ENCODE results near the gene C1orf122. TPM values are rescaled to one million over a fixed set of nuclear protein-coding genes. Genes with fewer than 3 reads are reported as not detected.

Gene C1orf122
- total RNA-seq, 2 donors from 2014 or later, result 57.3 to 60.8 TPM

DNA sequence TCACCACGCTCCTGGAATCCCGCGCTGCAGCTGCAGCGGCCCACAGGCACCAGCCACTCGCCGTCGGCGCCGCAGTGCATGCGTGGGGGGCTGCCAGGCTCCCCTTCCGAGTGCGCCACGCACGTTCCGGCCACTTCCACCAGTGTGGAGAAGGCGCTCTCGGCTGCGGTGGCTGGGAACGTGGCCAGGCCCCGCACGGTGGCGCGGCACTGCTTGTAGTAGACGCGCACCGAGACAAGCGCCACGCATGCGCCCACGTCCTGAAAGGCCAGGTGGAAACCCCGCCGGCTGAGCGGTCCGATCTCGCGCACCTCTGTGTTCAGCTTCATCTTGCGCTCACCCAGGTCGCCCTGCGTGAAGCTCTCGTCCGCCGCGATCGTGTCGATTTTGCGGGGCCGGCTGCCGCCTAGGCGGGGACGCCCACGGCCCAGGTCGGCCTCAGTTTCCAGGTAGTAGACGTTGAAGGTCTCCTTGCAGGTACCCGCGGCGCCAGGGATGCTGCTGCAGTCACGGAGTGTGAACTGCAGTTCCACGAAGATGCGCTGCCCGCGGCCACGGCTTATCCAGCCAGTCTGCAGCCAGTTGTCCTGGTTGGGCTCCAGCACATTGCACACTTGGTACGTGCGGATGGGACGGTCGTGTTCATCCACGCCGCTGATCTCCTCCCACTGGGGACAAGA, 46.0 kb upstream of the C1orf122 start:
- Histone ChIP-seq H3K9me3 (ENCODE audit: control insufficient read depth, low read length) (no peaks in the 10 kb centered on the region), H3K27me3 (ENCODE audit: control insufficient read depth, insufficient read depth, low read length, poor library complexity, severe bottlenecking) (peaks cover 100% of the 10 kb centered on the region), H3K27ac (ENCODE audit: low read depth, low read length) (no peak overlapping the region), H3K4me1 (ENCODE audit: control insufficient read depth, insufficient read depth, low read length) (no peaks in the 10 kb centered on the region), H3K36me3 (ENCODE audit: control insufficient read depth, insufficient read depth, low read length) (no peaks in the 10 kb centered on the region), H3K4me3 (ENCODE audit: low read length) (no peak overlapping the region), H3K9ac (ENCODE audit: extremely low read depth, low read length, poor library complexity, severe bottlenecking) (no peak overlapping the region)
- H3K4me3 Mint-ChIP-seq, result no peak overlapping the region
- H3K27ac Mint-ChIP-seq, result no peak overlapping the region
- no peaks in the 10 kb centered on the region for H3K36me3 Mint-ChIP-seq (ENCODE audit: low read depth)
- TF ChIP-seq, protein P1, sequence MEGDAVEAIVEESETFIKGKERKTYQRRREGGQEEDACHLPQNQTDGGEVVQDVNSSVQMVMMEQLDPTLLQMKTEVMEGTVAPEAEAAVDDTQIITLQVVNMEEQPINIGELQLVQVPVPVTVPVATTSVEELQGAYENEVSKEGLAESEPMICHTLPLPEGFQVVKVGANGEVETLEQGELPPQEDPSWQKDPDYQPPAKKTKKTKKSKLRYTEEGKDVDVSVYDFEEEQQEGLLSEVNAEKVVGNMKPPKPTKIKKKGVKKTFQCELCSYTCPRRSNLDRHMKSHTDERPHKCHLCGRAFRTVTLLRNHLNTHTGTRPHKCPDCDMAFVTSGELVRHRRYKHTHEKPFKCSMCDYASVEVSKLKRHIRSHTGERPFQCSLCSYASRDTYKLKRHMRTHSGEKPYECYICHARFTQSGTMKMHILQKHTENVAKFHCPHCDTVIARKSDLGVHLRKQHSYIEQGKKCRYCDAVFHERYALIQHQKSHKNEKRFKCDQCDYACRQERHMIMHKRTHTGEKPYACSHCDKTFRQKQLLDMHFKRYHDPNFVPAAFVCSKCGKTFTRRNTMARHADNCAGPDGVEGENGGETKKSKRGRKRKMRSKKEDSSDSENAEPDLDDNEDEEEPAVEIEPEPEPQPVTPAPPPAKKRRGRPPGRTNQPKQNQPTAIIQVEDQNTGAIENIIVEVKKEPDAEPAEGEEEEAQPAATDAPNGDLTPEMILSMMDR (conservative IDR thresholded peaks at IDR 0.05), result no peak
- H3K27me3 Mint-ChIP-seq (ENCODE audit: insufficient read depth), result peaks cover 51% of the 10 kb centered on the region
- DNase-seq, result no peak
- H3K4me1 Mint-ChIP-seq, result no peaks in the 10 kb centered on the region
- H3K9me3 Mint-ChIP-seq, result no peaks in the 10 kb centered on the region
- 81 to 85% methylated on average over 63 to 68 of the region's 68 CpGs for WGBS, 2 experiments (ENCODE audit: insufficient coverage in 1 of 2, insufficient read length in 1 of 2)

DNA sequence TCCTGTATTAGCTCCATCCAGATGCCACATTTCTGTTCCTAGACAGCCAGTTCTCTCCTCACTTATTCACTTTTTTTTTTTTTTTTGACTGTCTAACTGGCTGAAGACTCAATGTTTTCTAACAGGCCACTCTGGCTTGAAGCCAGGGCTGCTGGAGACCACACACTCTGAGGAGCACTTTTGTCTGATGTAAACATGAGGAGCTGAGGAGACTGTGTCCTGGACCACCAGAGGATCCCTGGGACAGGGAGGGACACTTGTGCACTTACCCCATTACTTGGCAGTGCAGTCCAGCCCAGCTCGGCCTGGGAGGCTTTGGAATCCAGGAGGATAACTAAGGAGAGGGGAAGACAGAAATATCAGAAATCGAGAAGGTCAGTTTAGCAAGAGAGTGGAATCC, 45.1 kb upstream of the C1orf122 start:
- H3K27ac Mint-ChIP-seq, result no peak overlapping the region
- H3K4me3 Mint-ChIP-seq, result no peak overlapping the region
- Histone ChIP-seq H3K4me3 (ENCODE audit: low read length) (no peak overlapping the region), H3K27ac (ENCODE audit: low read depth, low read length) (no peak overlapping the region), H3K4me1 (ENCODE audit: control insufficient read depth, insufficient read depth, low read length) (no peaks in the 10 kb centered on the region), H3K9ac (ENCODE audit: extremely low read depth, low read length, poor library complexity, severe bottlenecking) (no peak overlapping the region), H3K9me3 (ENCODE audit: control insufficient read depth, low read length) (no peaks in the 10 kb centered on the region), H3K27me3 (ENCODE audit: control insufficient read depth, insufficient read depth, low read length, poor library complexity, severe bottlenecking) (peaks cover 100% of the 10 kb centered on the region), H3K36me3 (ENCODE audit: control insufficient read depth, insufficient read depth, low read length) (no peaks in the 10 kb centered on the region)
- no peaks in the 10 kb centered on the region for H3K36me3 Mint-ChIP-seq (ENCODE audit: low read depth)
- 71 to 76% methylated on average over 1 to 2 of the region's 2 CpGs for WGBS, 2 experiments (ENCODE audit: insufficient coverage in 1 of 2, insufficient read length in 1 of 2)
- TF ChIP-seq, protein P1 (conservative IDR thresholded peaks at IDR 0.05), result no peak
- DNase-seq, result no peak
- H3K27me3 Mint-ChIP-seq (ENCODE audit: insufficient read depth), result peaks cover 61% of the 10 kb centered on the region
- no peaks in the 10 kb centered on the region for H3K9me3 Mint-ChIP-seq
- no peaks in the 10 kb centered on the region for H3K4me1 Mint-ChIP-seq

DNA sequence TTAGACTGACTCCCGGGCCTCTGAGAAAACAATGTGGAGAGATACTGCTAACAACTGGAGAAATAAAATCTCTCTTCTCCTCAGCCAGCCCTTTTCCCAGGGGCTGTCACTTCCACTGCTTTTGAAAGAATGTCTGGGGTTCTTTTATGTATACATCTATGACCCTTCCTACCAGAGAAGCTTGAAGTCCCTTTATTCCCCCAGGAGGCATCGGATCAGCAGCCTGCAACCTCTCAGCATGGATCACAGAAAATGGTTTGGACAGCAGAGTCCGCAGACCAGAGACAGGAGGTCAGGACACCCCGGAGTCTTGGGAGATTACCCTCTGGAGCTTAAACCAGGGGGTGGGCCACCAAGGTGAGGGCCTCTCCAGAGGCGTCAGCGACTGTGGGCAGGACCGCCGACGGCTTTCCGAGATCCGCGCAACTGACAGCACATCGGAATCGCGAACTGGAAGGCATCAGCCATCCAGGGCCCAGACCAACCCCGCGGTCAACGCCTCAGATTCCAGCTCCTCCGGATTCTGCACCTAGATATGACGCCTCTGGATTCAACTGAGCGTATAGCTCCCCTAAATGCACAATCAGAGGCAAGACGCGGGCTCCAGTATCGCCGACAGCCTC, 43.7 kb upstream of the C1orf122 start:
- Histone ChIP-seq H3K9me3 (ENCODE audit: control insufficient read depth, low read length) (no peaks in the 10 kb centered on the region), H3K27me3 (ENCODE audit: control insufficient read depth, insufficient read depth, low read length, poor library complexity, severe bottlenecking) (peaks cover 100% of the 10 kb centered on the region), H3K27ac (ENCODE audit: low read depth, low read length) (no peak overlapping the region), H3K9ac (ENCODE audit: extremely low read depth, low read length, poor library complexity, severe bottlenecking) (no peak overlapping the region), H3K4me3 (ENCODE audit: low read length) (no peak overlapping the region), H3K36me3 (ENCODE audit: control insufficient read depth, insufficient read depth, low read length) (no peaks in the 10 kb centered on the region), H3K4me1 (ENCODE audit: control insufficient read depth, insufficient read depth, low read length) (no peaks in the 10 kb centered on the region)
- TF ChIP-seq, protein P1 (conservative IDR thresholded peaks at IDR 0.05), result no peak
- H3K27me3 Mint-ChIP-seq (ENCODE audit: insufficient read depth), result peaks cover 73% of the 10 kb centered on the region
- H3K4me1 Mint-ChIP-seq, result no peaks in the 10 kb centered on the region
- no peaks in the 10 kb centered on the region for H3K36me3 Mint-ChIP-seq (ENCODE audit: low read depth)
- no peak overlapping the region for H3K27ac Mint-ChIP-seq
- H3K4me3 Mint-ChIP-seq, result no peak overlapping the region
- no peak for DNase-seq
- no peaks in the 10 kb centered on the region for H3K9me3 Mint-ChIP-seq
- 34% methylated on average over 24 to 25 of the region's 25 CpGs for WGBS, 2 experiments (ENCODE audit: insufficient coverage in 1 of 2, insufficient read length in 1 of 2)
